ENCODE measurements around the gene ARAP2.
"Not testable (repeated sequence)": the region's sequence is repeated elsewhere in the genome, so short reads cannot be mapped to it uniquely, and the experiment has no call there.

ARAP2 gene

GRCh38 chr4:36183232-36183631 is 61.1 kb downstream of the ARAP2 start:
- Histone ChIP-seq H3K36me3 (ENCODE audit: insufficient read depth, low read length) (peaks cover 2% of the 10 kb centered on the region; the same call in 1 of the 2 replicates), H3K4me1 (ENCODE audit: insufficient read depth, low read length, poor library complexity, severe bottlenecking) (peaks cover 3% of the 10 kb centered on the region), H3K79me2 (ENCODE audit: insufficient read depth, low read length) (no peaks in the 10 kb centered on the region), H4K20me1 (ENCODE audit: insufficient read depth, low read length, poor library complexity, severe bottlenecking) (no peaks in the 10 kb centered on the region), H3K9me3 (ENCODE audit: insufficient read depth, low read depth, low read length) (no peaks in the 10 kb centered on the region), H3F3A (ENCODE audit: low read depth) (no peaks in the 10 kb centered on the region; the same call in 1 of the 2 replicates), H3K4me2 (ENCODE audit: low read depth, low read length, poor library complexity, severe bottlenecking) (no peak overlapping the region), H2AFZ (ENCODE audit: low read length) (no peak overlapping the region), H3K4me3 (ENCODE audit: low read length, poor library complexity, severe bottlenecking) (no peak overlapping the region), H3K9ac (ENCODE audit: low read depth, low read length, poor library complexity, severe bottlenecking) (no peak overlapping the region), H3K9me2 (replicated peaks; ENCODE audit: low read depth, low read length) (no peaks in the 10 kb centered on the region), H3K27me3 (ENCODE audit: insufficient read depth, low read length, poor library complexity, severe bottlenecking) (no peaks in the 10 kb centered on the region)
- no peak for TF ChIP-seq EZH2phosphoT487 (IDR thresholded peaks at IDR 0.05; ENCODE audit: borderline replicate concordance)

- H3F3A ChIP-seq (ENCODE audit: low read depth); H3K9me3 ChIP-seq (ENCODE audit: insufficient read depth, low read depth, low read length); H3K27me3 ChIP-seq (ENCODE audit: insufficient read depth, low read length, poor library complexity, severe bottlenecking); H3K36me3 ChIP-seq (ENCODE audit: insufficient read depth, low read length); H3K4me1 ChIP-seq (ENCODE audit: insufficient read depth, low read length, poor library complexity, severe bottlenecking); H3K9ac ChIP-seq (ENCODE audit: low read depth, low read length, poor library complexity, severe bottlenecking); H3K79me2 ChIP-seq (ENCODE audit: insufficient read depth, low read length); H3K4me2 ChIP-seq (ENCODE audit: low read depth, low read length, poor library complexity, severe bottlenecking); H3K4me3 ChIP-seq (ENCODE audit: low read length, poor library complexity, severe bottlenecking); H2AFZ ChIP-seq (ENCODE audit: low read length); H3K9me2 ChIP-seq (replicated peaks; ENCODE audit: low read depth, low read length); H4K20me1 ChIP-seq (ENCODE audit: insufficient read depth, low read length, poor library complexity, severe bottlenecking): not testable (repeated sequence)
Measured at GRCh38 chr4:36182315-36182714, 62.0 kb downstream of the ARAP2 start.

- Histone ChIP-seq H2AFZ (ENCODE audit: low read length) (no peak overlapping the region), H3F3A (ENCODE audit: low read depth) (no peaks in the 10 kb centered on the region; the same call in 1 of the 2 replicates), H3K27me3 (ENCODE audit: insufficient read depth, low read length, poor library complexity, severe bottlenecking) (no peaks in the 10 kb centered on the region), H3K36me3 (ENCODE audit: insufficient read depth, low read length) (peaks cover 5% of the 10 kb centered on the region; the same call in 1 of the 2 replicates), H3K4me2 (ENCODE audit: low read depth, low read length, poor library complexity, severe bottlenecking) (no peak overlapping the region), H4K20me1 (ENCODE audit: insufficient read depth, low read length, poor library complexity, severe bottlenecking) (no peaks in the 10 kb centered on the region), H3K4me3 (ENCODE audit: low read length, poor library complexity, severe bottlenecking) (no peak overlapping the region), H3K4me1 (ENCODE audit: insufficient read depth, low read length, poor library complexity, severe bottlenecking) (no peaks in the 10 kb centered on the region), H3K9ac (ENCODE audit: low read depth, low read length, poor library complexity, severe bottlenecking) (no peak overlapping the region), H3K79me2 (ENCODE audit: insufficient read depth, low read length) (no peaks in the 10 kb centered on the region), H3K9me2 (replicated peaks; ENCODE audit: low read depth, low read length) (no peaks in the 10 kb centered on the region), H3K9me3 (ENCODE audit: insufficient read depth, low read depth, low read length) (no peaks in the 10 kb centered on the region)
- TF ChIP-seq EZH2phosphoT487 (IDR thresholded peaks at IDR 0.05; ENCODE audit: borderline replicate concordance) = no peak
- TF ChIP-seq CTCF (conservative IDR thresholded peaks at IDR 0.05; ENCODE audit: low read length) = no peak
Measured at GRCh38 chr4:36180206-36180605, 64.1 kb downstream of the ARAP2 start.

- Histone ChIP-seq H4K20me1 (ENCODE audit: insufficient read depth, low read length, poor library complexity, severe bottlenecking) (no peaks in the 10 kb centered on the region), H3K9ac (ENCODE audit: low read depth, low read length, poor library complexity, severe bottlenecking) (no peak overlapping the region), H3K27me3 (ENCODE audit: insufficient read depth, low read length, poor library complexity, severe bottlenecking) (no peaks in the 10 kb centered on the region), H2AFZ (ENCODE audit: low read length) (no peak overlapping the region), H3K9me3 (ENCODE audit: insufficient read depth, low read depth, low read length) (no peaks in the 10 kb centered on the region), H3K4me3 (ENCODE audit: low read length, poor library complexity, severe bottlenecking) (no peak overlapping the region), H3K9me2 (replicated peaks; ENCODE audit: low read depth, low read length) (no peaks in the 10 kb centered on the region), H3K79me2 (ENCODE audit: insufficient read depth, low read length) (no peaks in the 10 kb centered on the region), H3K4me1 (ENCODE audit: insufficient read depth, low read length, poor library complexity, severe bottlenecking) (no peaks in the 10 kb centered on the region), H3K36me3 (ENCODE audit: insufficient read depth, low read length) (peaks cover 4% of the 10 kb centered on the region; the same call in 1 of the 2 replicates), H3F3A (ENCODE audit: low read depth) (no peaks in the 10 kb centered on the region), H3K4me2 (ENCODE audit: low read depth, low read length, poor library complexity, severe bottlenecking) (no peak overlapping the region)
- TF ChIP-seq EZH2phosphoT487 (IDR thresholded peaks at IDR 0.05; ENCODE audit: borderline replicate concordance) (no peak), CTCF (conservative IDR thresholded peaks at IDR 0.05; ENCODE audit: low read length) (no peak)
Measured at GRCh38 chr4:36178484-36178883, 65.8 kb downstream of the ARAP2 start.

All from Loucy (cell line).